CD14-positive monocyte (primary cell): ENCODE results near the gene TXLNA. TPM values are rescaled to one million over a fixed set of nuclear protein-coding genes. Genes with fewer than 3 reads are reported as not detected.

Experiments
- DNase-seq, 3 donors: peaks; one replicate each; pipeline ENCODE4 v3.0.0-alpha.2; 2011 to 2022
- H2AFZ ChIP-seq: 2 replicates; pipeline ENCODE4 v1.6.0; 2012; ENCODE audit warnings: mild to moderate bottlenecking, low read depth, low read length, inconsistent platforms; ENCODE audit not compliant: insufficient read depth, poor library complexity, severe bottlenecking
- H3K27ac ChIP-seq, 2 donors: 1 replicate in 1 of 2; 2 replicates in 1 of 2; pipeline ENCODE4 v1.5.1; 2012 to 2013; ENCODE audit warnings: low read length in 2 of 2, control low read depth in 1 of 2, inconsistent platforms in 1 of 2, low read depth in 1 of 2, mild to moderate bottlenecking in 1 of 2
- H3K27me3 ChIP-seq, 2 donors: one replicate each; pipeline versions ENCODE4 v1.6.0 to v1.6.1; 2011 to 2013; ENCODE audit warnings: low read length in 2 of 2; ENCODE audit not compliant: control insufficient read depth in 2 of 2, insufficient read depth in 2 of 2
- H3K36me3 ChIP-seq, 2 donors: replicated peaks in 1 of 2; 1 replicate in 1 of 2; 2 replicates in 1 of 2; pipeline versions ENCODE4 v1.5.1 to v1.6.1; 2012 to 2013; ENCODE audit warnings: low read length in 2 of 2, control low read depth in 1 of 2, inconsistent platforms in 1 of 2, mild to moderate bottlenecking in 1 of 2; ENCODE audit not compliant: insufficient read depth in 2 of 2, control insufficient read depth in 1 of 2
- H3K4me1 ChIP-seq, 2 donors: 1 replicate in 1 of 2; 2 replicates in 1 of 2; pipeline versions ENCODE4 v1.5.1 to v1.6.1; 2012 to 2013; ENCODE audit warnings: low read length in 2 of 2, control low read depth in 1 of 2, inconsistent platforms in 1 of 2, mild to moderate bottlenecking in 1 of 2, moderate library complexity in 1 of 2; ENCODE audit not compliant: insufficient read depth in 2 of 2, control insufficient read depth in 1 of 2
- H3K4me2 ChIP-seq: replicated peaks from 2 replicates; pipeline ENCODE3; 2012; ENCODE audit warnings: low read length, moderate library complexity, mild to moderate bottlenecking; ENCODE audit not compliant: poor library complexity, severe bottlenecking; ENCODE audit errors: extremely low read depth
- H3K4me3 ChIP-seq, 3 experiments: fragments of 200-600 bp in 1 of 3; sonication (generic) in 1 of 3; replicated peaks in 1 of 3; 1 replicate in 2 of 3; 2 replicates in 1 of 3; pipeline ENCODE4 v1.5.1; 2011 to 2013; ENCODE audit warnings: low read length in 3 of 3, mild to moderate bottlenecking in 3 of 3, control low read depth in 2 of 3, low read depth in 2 of 3, inconsistent platforms in 1 of 3, moderate library complexity in 1 of 3
- H3K79me2 ChIP-seq: 2 replicates; pipeline ENCODE4 v1.6.0; 2012; ENCODE audit warnings: mild to moderate bottlenecking, control low read depth, inconsistent platforms, low read length, moderate library complexity; ENCODE audit not compliant: insufficient read depth
- H3K9ac ChIP-seq: 2 replicates; pipeline ENCODE4 v1.6.0; 2017; ENCODE audit warnings: low read length, mild to moderate bottlenecking; ENCODE audit not compliant: insufficient read depth, poor library complexity, severe bottlenecking
- H3K9me3 ChIP-seq, 2 donors: replicated peaks in 1 of 2; 1 replicate in 1 of 2; 2 replicates in 1 of 2; pipeline versions ENCODE4 v1.5.1 to v1.6.1; 2012 to 2013; ENCODE audit warnings: low read length in 2 of 2, control low read depth in 1 of 2; ENCODE audit not compliant: control insufficient read depth in 1 of 2, insufficient read depth in 1 of 2
- H4K20me1 ChIP-seq: 2 replicates; pipeline ENCODE4 v1.6.0; 2012; ENCODE audit warnings: mild to moderate bottlenecking, low read length, control low read depth, moderate library complexity; ENCODE audit not compliant: insufficient read depth
- H3K27ac Mint-ChIP-seq, 7 donors: one replicate each; pipeline ENCODE4 v1.8.0; 2020; ENCODE audit warnings: mild to moderate bottlenecking in 7 of 7, mixed read lengths in 7 of 7, moderate library complexity in 6 of 7, inconsistent platforms in 2 of 7
- H3K27me3 Mint-ChIP-seq, 3 donors: one replicate each; pipeline ENCODE4 v1.8.0; 2021 to 2022; ENCODE audit warnings: low read depth in 3 of 3, mild to moderate bottlenecking in 3 of 3, mixed read lengths in 3 of 3, moderate library complexity in 3 of 3, inconsistent platforms in 1 of 3
- H3K36me3 Mint-ChIP-seq, 2 donors: one replicate each; pipeline ENCODE4 v1.8.0; 2020; ENCODE audit warnings: mixed read lengths in 2 of 2, inconsistent platforms in 1 of 2, mild to moderate bottlenecking in 1 of 2
- H3K4me1 Mint-ChIP-seq: one replicate; pipeline ENCODE4 v1.8.0; 2020; ENCODE audit warnings: mild to moderate bottlenecking, mixed read lengths
- H3K4me3 Mint-ChIP-seq, 2 donors: one replicate each; pipeline ENCODE4 v1.8.0; 2020; ENCODE audit warnings: mild to moderate bottlenecking in 2 of 2, mixed read lengths in 2 of 2, moderate library complexity in 1 of 2
- H3K9me3 Mint-ChIP-seq, 7 donors: one replicate each; pipeline ENCODE4 v1.8.0; 2020 to 2022; ENCODE audit warnings: mixed read lengths in 7 of 7, mild to moderate bottlenecking in 6 of 7, moderate library complexity in 6 of 7, inconsistent platforms in 2 of 7
- WGBS: methylation state at CpG from one replicate; pipeline ENCODE4 v1.1.5; 2013; ENCODE audit warnings: missing lambda C conversion rate; ENCODE audit not compliant: insufficient coverage; 5-methylcytosine and 5-hydroxymethylcytosine counted together
- intact Hi-C, 2 donors: fragments of 100-400 bp; cut with micrococcal nuclease; formaldehyde crosslinking; loops; one replicate each; pipeline versions ENCODE4 v1.15.0 to v1.15.1; 2023
- polyA plus RNA-seq, 3 donors: library from polyadenylated mRNA; depleted of rRNA in 1 of 3; unstranded in 2 of 3; stranded (reverse) in 1 of 3; fragments of 300-500 nt in 2 of 3; fragments of >200 nt in 1 of 3; fragmentation: Illumina TruSeq in 2 of 3; gene quantifications; 1 replicate in 2 of 3; 2 replicates in 1 of 3; pipeline ENCODE4 v1.2.3, GENCODE V29; 2012 to 2021
- TF ChIP-seq, protein P1 (sequence below): fragments of 200-600 bp; IDR thresholded peaks from one replicate; pipeline ENCODE4 v1.8.0; 2022; ENCODE audit warnings: antibody characterized with exemption, mild to moderate bottlenecking

The TXLNA gene
- polyA plus RNA-seq, 3 donors: 12.3 to 15.3 (median 14.4) TPM

DNA sequence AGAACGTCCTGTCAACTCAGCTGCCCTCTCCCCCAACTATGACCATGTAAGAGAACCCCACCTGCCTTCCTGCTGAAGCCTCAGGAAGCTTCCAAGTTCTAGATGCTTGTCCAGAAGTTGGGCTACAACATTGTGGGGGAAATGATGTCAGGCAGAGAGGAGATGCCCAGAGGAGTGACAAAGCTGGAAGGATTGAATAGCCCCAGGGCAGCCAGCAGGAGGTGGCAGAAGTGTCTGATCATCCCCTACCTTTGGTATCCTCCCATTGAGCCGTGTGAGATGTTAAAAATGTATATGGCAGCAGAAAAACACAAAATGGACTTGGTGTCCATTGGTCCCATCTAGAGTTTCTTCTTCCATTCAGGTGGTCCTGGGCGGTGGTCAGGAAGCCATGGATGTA, 49.3 kb downstream of the TXLNA start:
- H3K27me3 ChIP-seq: no peaks in the 10 kb centered on the region
- Mint-ChIP-seq H3K27me3 (peaks cover 0 to 2% (median 2%) of the 10 kb centered on the region in 3 donors), H3K36me3 (peaks cover 61 to 86% of the 10 kb centered on the region in 2 donors), H3K4me1 (peaks cover 4% of the 10 kb centered on the region), H3K27ac (peak overlapping the region in 1 of 7 donors; percentile 69), H3K4me3 (no peak overlapping the region), H3K9me3 (no peaks in the 10 kb centered on the region)
- no peaks in the 10 kb centered on the region for H3K9me3 ChIP-seq
- H3K4me1 ChIP-seq: no peaks in the 10 kb centered on the region
- DNase-seq: no peak
- no CpG with 5 or more reads among the region's 3 CpGs for WGBS
- no peak overlapping the region for H2AFZ ChIP-seq
- H4K20me1 ChIP-seq: no peaks in the 10 kb centered on the region
- no peak overlapping the region for H3K4me3 ChIP-seq
- intact Hi-C loops: loop anchor here in 1 of 2 donors (10.0 kb wide), 1 partner anchor 166 kb away; the partner anchor contains the start of gene BSDC1
- H3K9ac ChIP-seq: no peak overlapping the region
- no peak overlapping the region for H3K27ac ChIP-seq
- peaks cover 2% of the 10 kb centered on the region for H3K79me2 ChIP-seq
- TF ChIP-seq, protein P1, sequence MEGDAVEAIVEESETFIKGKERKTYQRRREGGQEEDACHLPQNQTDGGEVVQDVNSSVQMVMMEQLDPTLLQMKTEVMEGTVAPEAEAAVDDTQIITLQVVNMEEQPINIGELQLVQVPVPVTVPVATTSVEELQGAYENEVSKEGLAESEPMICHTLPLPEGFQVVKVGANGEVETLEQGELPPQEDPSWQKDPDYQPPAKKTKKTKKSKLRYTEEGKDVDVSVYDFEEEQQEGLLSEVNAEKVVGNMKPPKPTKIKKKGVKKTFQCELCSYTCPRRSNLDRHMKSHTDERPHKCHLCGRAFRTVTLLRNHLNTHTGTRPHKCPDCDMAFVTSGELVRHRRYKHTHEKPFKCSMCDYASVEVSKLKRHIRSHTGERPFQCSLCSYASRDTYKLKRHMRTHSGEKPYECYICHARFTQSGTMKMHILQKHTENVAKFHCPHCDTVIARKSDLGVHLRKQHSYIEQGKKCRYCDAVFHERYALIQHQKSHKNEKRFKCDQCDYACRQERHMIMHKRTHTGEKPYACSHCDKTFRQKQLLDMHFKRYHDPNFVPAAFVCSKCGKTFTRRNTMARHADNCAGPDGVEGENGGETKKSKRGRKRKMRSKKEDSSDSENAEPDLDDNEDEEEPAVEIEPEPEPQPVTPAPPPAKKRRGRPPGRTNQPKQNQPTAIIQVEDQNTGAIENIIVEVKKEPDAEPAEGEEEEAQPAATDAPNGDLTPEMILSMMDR: no peak
- peaks cover 62 to 82% of the 10 kb centered on the region in 2 donors for H3K36me3 ChIP-seq
- no peak overlapping the region for H3K4me2 ChIP-seq

DNA sequence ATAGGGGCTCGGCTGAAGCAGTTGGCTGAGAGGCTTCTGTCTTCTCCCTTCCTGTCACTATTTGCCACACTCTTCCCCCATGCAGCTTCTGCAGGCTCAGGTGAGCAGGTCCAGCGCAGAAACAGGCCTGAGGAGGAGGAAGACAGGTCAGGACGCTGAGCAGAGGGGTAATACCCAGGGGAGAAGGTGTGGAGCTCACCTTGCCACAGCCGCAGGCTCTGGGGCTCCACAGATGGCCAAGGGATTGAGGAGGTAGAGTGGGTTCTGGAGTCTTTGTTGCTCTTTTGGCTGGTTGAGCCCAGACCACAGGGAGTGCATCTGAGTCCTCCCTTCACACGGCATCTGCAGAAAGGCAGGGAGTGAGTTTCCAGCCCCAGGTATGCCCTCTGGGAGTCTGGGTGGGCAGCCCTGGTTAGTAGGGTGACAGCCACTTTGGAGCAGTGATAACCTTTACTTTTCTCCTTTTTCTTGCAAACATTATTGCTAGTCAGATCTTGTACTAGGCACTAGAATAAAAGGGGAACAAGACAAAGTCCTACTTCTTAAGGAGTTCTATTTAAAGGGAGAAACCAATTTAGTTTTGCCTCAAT, 52.5 kb downstream of the TXLNA start:
- WGBS: 91% methylated on average over 4 of the region's 5 CpGs
- intact Hi-C loops: no loop called here

More for the DNA sequence above, 52.5 kb downstream of the TXLNA start:
- no peak overlapping the region for H3K4me3 Mint-ChIP-seq
- peaks cover 45 to 52% of the 10 kb centered on the region in 2 donors for H3K36me3 ChIP-seq
- no peak overlapping the region for H3K4me2 ChIP-seq
- no peaks in the 10 kb centered on the region for H4K20me1 ChIP-seq
- no peak overlapping the region for H3K27ac ChIP-seq
- H3K9ac ChIP-seq: no peak overlapping the region
- H3K79me2 ChIP-seq: no peaks in the 10 kb centered on the region
- H2AFZ ChIP-seq: no peak overlapping the region
- TF ChIP-seq, protein P1: no peak
- peaks cover 0 to 2% (median 0%) of the 10 kb centered on the region in 3 donors for H3K27me3 Mint-ChIP-seq
- H3K36me3 Mint-ChIP-seq: peaks cover 44 to 57% of the 10 kb centered on the region in 2 donors
- no peaks in the 10 kb centered on the region for H3K4me1 Mint-ChIP-seq
- H3K4me1 ChIP-seq: no peaks in the 10 kb centered on the region
- DNase-seq: no peak
- no peaks in the 10 kb centered on the region for H3K27me3 ChIP-seq
- H3K9me3 ChIP-seq: no peaks in the 10 kb centered on the region
- no peak overlapping the region for H3K4me3 ChIP-seq
- H3K9me3 Mint-ChIP-seq: no peaks in the 10 kb centered on the region
- peak overlapping the region in 2 of 7 donors; percentile 15 to 65 for H3K27ac Mint-ChIP-seq
